Parathyroid adenoma (tissue), 2 donors: ENCODE results near the gene THRSP.
A peak's percentile ranks its signal among the peaks of the same experiment; 100 is the strongest.

Experiments
- H2AFZ ChIP-seq: fragments of 300-600 bp; sonication (generic); one replicate; pipeline ENCODE4 v1.7.0; 2017; ENCODE audit warnings: antibody characterized with exemption, mild to moderate bottlenecking
- H3K27ac ChIP-seq: fragments of 300-600 bp; sonication (generic); one replicate; pipeline ENCODE4 v1.7.0; 2017
- H3K27me3 ChIP-seq: fragments of 300-600 bp; sonication (generic); one replicate; pipeline ENCODE4 v1.7.0; 2017; ENCODE audit warnings: low read length; ENCODE audit not compliant: control insufficient read depth, insufficient read depth
- H3K36me3 ChIP-seq: fragments of 300-600 bp; sonication (generic); one replicate; pipeline ENCODE4 v1.7.0; 2017; ENCODE audit warnings: low read length; ENCODE audit not compliant: control insufficient read depth, insufficient read depth
- H3K4me1 ChIP-seq: fragments of 300-600 bp; sonication (generic); one replicate; pipeline ENCODE4 v1.7.0; 2017; ENCODE audit warnings: control low read depth
- H3K4me2 ChIP-seq: fragments of 300-600 bp; sonication (generic); one replicate; pipeline ENCODE4 v1.7.0; 2017; ENCODE audit warnings: low read length
- H3K4me3 ChIP-seq: fragments of 300-600 bp; sonication (generic); one replicate; pipeline ENCODE4 v1.7.0; 2017; ENCODE audit warnings: low read depth, low read length
- H3K79me2 ChIP-seq: fragments of 300-600 bp; sonication (generic); one replicate; pipeline ENCODE4 v1.7.0; 2017; ENCODE audit warnings: control low read depth
- H3K9ac ChIP-seq: fragments of 300-600 bp; sonication (generic); one replicate; pipeline ENCODE4 v1.7.0; 2017; ENCODE audit warnings: mild to moderate bottlenecking
- H3K9me3 ChIP-seq: fragments of 300-600 bp; sonication (generic); one replicate; pipeline ENCODE4 v1.7.0; 2017; ENCODE audit warnings: low read length; ENCODE audit not compliant: control insufficient read depth
- CTCF ChIP-seq: fragments of 300-600 bp; sonication (generic); IDR thresholded peaks from one replicate; pipeline ENCODE4 v1.7.0; 2017; ENCODE audit warnings: antibody characterized with exemption, mild to moderate bottlenecking
- donor health status: primary hyperparathyroidism.

The THRSP gene

GRCh38 chr11:78049348-78049747, 14.3 kb upstream of the THRSP start:
- no peak overlapping the region for H3K4me3 ChIP-seq
- peak overlapping the region; percentile 72 for H2AFZ ChIP-seq
- no peaks in the 10 kb centered on the region for H3K36me3 ChIP-seq
- H3K4me1 ChIP-seq: peaks cover 5% of the 10 kb centered on the region
- TF ChIP-seq CTCF: no peak
- no peaks in the 10 kb centered on the region for H3K79me2 ChIP-seq
- H3K4me2 ChIP-seq: no peak overlapping the region
- H3K9me3 ChIP-seq: no peaks in the 10 kb centered on the region
- H3K27me3 ChIP-seq: no peaks in the 10 kb centered on the region
- peak overlapping the region; percentile 79 for H3K27ac ChIP-seq
- H3K9ac ChIP-seq: no peak overlapping the region

- H3K4me2 ChIP-seq: no peak overlapping the region
- no peak overlapping the region for H3K9ac ChIP-seq
Observed at GRCh38 chr11:78050964-78051831, 12.5 kb upstream of the THRSP start.

GRCh38 chr11:78054971-78055370, 8.7 kb upstream of the THRSP start:
- no peak overlapping the region for H3K4me3 ChIP-seq
- H3K27ac ChIP-seq: no peak overlapping the region
- TF ChIP-seq CTCF: no peak
- H3K36me3 ChIP-seq: no peaks in the 10 kb centered on the region
- H3K9me3 ChIP-seq: no peaks in the 10 kb centered on the region
- H2AFZ ChIP-seq: no peak overlapping the region
- no peak overlapping the region for H3K4me2 ChIP-seq
- no peaks in the 10 kb centered on the region for H3K79me2 ChIP-seq
- H3K4me1 ChIP-seq: no peaks in the 10 kb centered on the region
- H3K9ac ChIP-seq: no peak overlapping the region
- H3K27me3 ChIP-seq: no peaks in the 10 kb centered on the region

More at GRCh38 chr11:78050964-78051831, 12.5 kb upstream of the THRSP start:
- Histone ChIP-seq H3K4me1 (peaks cover 5% of the 10 kb centered on the region), H3K79me2 (no peaks in the 10 kb centered on the region), H3K9me3 (no peaks in the 10 kb centered on the region), H3K27ac (no peak overlapping the region), H2AFZ (no peak overlapping the region), H3K36me3 (no peaks in the 10 kb centered on the region), H3K27me3 (no peaks in the 10 kb centered on the region), H3K4me3 (no peak overlapping the region)
- no peak for TF ChIP-seq CTCF

- no peak overlapping the region for H3K9ac ChIP-seq
- H3K27ac ChIP-seq: no peak overlapping the region
Observed at GRCh38 chr11:78056093-78056492, 7.6 kb upstream of the THRSP start.

More at GRCh38 chr11:78056093-78056492, 7.6 kb upstream of the THRSP start:
- Histone ChIP-seq H2AFZ (no peak overlapping the region), H3K27me3 (no peaks in the 10 kb centered on the region), H3K4me2 (no peak overlapping the region), H3K4me3 (no peak overlapping the region), H3K4me1 (peaks cover 3% of the 10 kb centered on the region), H3K79me2 (no peaks in the 10 kb centered on the region), H3K9me3 (no peaks in the 10 kb centered on the region), H3K36me3 (no peaks in the 10 kb centered on the region)
- no peak for TF ChIP-seq CTCF
